HG03457 (cell line): ENCODE data around the gene ATP6V0E2.
A peak's percentile ranks its signal among the peaks of the same experiment; 100 is the strongest.
"Not testable (repeated sequence)": the region's sequence is repeated elsewhere in the genome, so short reads cannot be mapped to it uniquely, and the experiment has no call there.

ENCODE experiments used
- ATAC-seq: cut with Tn5 transposase; IDR thresholded peaks from one replicate; pipeline ENCODE4 v1.9.1; 2021; ENCODE audit warnings: moderate number of reproducible peaks; ENCODE audit not compliant: unreplicated experiment

Gene ATP6V0E2

GRCh38 chr7:149873074-149873969, at the start of gene ATP6V0E2:
Gene ATP6V0E2, plus strand, starts transcription at chr7:149873969. Its CDS starts 97 bp downstream, at chr7:149874066.
- ATAC-seq: peak; percentile 82

DNA sequence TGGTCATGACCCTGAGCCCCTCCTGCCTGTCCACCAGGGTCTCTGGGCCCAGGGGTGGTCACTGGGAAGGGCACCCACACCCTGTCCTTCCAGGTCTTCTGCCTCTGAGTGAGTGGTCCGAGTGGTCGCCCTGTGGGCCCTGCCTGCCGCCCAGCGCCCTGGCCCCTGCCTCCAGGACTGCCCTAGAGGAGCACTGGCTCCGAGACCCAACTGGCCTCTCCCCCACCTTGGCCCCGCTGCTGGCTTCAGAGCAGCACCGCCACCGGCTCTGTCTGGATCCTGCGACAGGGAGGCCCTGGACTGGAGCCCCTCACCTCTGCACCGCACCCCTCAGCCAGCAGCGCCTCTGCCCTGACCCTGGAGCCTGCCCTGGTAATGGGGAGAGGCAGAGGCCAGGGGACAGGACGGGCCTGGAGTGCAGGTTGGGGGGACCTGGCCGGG, 49.4 kb upstream of the ATP6V0E2 start:
- ATAC-seq: no peak

DNA sequence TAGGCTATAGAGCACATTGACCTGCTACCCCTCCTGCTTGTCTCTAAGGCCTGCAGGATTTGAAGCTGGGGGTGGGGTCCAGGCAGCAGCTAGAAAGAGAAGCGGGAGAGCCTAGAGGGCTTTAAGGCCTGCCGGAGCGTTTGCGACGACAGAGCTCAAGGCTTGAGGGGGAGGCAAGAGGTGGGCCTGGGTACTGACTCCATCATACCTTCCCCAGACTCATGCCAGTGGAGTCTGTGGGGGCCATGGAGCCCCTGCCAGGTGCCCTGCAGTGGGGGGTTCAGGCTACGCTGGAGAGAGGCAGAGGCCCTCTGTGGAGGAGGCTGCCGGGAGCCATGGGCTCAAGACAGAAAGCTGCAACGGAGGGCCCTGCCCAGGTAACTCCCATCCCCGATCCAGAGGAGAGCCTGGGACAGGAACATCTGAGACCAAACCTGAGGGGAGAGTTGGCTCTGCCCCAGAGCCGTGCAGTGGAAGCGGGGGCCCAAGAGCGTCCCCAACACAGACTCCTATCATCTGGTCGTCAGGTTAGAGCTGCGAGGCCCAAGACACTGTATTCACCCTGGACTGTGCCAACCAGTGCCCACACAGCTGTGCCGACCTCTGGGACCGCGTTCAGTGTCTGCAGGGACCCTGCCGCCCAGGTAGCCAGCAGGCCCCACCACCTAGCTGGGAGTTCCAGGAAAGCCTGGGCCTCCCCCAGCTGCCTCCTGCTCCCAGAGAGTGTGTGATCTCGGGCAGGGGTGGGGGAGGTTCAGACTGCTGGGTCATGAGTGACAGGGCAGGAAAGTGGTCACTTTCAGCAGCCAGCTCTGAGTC, 48.8 kb upstream of the ATP6V0E2 start:
- no peak for ATAC-seq

GRCh38 chr7:149825567-149826343, 48.0 kb upstream of the ATP6V0E2 start:
- ATAC-seq: no peak

DNA sequence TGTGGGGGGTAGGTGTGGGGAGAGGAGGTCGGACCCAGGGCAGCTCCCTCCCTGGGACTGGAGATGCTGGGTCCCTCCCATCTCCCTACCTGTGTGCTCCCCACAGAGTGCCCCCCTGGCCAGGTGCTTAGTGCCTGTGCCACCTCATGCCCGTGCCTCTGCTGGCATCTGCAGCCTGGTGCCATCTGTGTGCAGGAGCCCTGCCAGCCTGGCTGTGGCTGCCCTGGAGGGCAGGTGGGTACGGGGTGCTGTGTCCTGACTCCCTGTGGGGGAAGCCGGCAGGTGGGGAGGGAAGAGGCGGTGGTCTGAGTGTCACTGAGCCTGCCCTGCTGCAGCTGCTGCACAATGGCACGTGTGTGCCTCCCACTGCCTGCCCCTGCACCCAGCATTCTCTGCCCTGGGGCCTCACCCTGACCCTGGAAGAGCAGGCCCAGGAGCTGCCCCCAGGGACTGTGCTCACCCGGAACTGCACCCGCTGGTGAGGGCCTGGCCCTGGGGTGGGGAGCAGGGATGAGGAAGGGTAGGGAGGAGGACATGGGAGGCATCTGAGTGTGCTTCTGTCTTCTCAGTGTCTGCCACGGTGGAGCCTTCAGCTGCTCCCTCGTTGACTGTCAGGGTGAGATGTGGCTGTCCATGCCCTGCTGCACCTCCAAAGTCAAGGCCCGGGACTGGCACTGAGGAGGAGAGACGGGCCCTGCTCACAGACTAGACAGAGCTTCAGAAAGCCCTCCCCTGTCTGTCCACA, 47.3 kb upstream of the ATP6V0E2 start:
- no peak for ATAC-seq

- ATAC-seq: no peak
Measured at GRCh38 chr7:149827089-149827981, 46.4 kb upstream of the ATP6V0E2 start.

DNA sequence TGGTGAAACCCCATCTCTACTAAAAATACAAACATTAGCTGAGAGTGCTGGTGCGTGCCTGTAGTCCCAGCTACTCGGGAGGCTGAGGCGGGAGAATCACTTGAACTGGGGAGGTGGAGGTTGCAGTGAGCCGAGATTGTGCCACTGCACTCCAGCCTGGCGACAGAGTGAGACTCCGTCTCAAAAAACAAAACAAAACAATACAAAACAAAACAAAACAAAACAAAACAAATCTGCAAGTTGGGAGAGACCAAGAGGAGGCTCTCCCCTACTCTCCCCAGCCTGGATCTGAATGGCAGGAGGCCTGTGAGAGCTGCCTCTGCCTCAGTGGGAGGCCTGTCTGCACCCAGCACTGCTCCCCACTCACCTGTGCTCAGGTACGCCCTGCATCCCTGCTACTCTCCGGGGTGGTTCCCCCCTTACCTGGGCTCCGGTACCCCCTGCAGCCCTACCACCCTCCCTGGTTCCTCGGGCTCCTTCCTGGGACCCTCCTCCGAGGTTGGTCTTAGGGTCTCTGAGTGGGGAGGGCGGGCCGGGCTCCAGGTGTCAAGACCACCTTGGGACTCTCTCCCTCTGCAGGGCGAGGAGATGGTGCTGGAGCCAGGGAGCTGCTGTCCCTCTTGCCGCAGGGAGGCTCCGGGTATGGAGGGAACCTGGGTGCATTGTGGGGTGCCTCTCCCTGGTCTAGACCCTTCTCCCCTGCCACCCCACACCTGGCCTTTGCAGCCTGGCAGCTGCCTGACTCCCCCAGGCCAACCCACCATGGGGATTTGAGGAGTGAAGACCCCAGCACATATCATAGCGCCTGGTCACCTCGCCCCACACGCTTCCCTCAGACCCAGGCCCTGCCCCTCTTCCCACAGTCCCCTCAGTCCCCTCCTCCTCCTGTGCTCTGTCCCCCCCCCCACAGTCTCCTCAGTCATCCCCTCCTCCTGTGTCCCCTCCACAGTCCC, 45.1 kb upstream of the ATP6V0E2 start:
- no peak for ATAC-seq

DNA sequence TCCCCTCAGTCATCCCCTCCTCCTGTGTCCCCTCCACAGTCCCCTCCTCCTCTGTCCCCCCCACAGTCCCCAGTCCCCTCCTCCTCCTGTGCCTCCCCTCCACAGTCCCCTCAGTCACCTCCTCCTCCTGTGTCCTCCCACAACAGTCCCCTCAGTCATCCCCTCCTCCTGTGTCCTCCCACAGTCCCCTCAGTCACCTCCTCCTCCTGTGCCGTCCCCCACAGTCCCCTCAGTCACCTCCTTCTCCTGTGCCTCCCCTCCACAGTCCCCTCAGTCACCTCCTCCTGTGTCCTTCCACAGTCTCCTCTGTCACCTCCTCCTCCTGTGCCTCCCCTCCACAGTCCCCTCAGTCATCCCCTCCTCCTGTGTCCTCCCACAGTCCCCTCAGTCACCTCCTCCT, 43.2 kb upstream of the ATP6V0E2 start:
- ATAC-seq: not testable (repeated sequence)

GRCh38 chr7:149830997-149831740, 42.6 kb upstream of the ATP6V0E2 start:
- no peak for ATAC-seq

DNA sequence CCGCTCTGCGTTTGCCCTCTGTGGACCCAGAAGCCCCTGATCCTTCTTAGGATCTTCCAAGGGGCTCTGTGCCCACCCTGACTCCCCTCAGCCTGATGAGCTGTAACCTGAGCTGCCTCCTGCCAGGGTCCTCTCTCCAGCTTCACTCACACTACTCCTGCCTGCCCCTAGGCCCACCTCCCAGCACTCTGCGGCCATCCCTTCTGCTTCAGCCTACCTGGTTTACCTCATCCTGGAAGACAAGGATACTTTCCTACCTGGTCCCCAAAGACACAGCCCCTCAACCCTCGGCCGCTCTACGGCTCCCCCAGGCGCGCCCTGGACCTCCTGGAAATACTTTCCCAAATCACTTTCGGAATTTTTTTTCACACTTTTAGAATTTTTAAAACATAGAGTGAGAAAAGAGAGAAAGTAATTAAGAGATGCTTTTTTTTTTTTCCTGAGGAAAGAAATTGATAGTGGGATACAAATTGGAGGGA, 42.0 kb upstream of the ATP6V0E2 start:
- no peak for ATAC-seq

GRCh38 chr7:149832332-149833041, 41.3 kb upstream of the ATP6V0E2 start:
- ATAC-seq: no peak

- no peak for ATAC-seq
Measured at GRCh38 chr7:149833495-149834130, 40.2 kb upstream of the ATP6V0E2 start.

GRCh38 chr7:149834601-149835000, 39.2 kb upstream of the ATP6V0E2 start:
- ATAC-seq: no peak

DNA sequence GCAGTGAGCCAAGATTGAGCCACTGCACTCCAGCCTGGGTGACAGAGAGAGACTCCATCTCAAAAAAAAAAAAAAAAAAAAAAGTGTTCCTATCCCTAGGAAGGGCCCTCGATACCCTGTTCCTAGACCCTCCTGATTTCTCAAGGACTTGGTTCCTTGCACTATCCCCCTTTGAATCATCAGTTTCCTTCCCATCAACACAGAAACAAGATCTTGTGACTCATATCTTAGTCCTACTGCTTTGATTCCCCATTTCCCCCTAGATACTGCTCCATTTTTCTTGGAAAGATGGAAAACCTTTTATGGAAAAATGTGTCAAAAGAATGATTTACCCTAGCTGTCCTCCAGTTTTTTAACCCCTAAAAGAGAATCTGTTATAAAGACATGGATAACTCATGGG, 37.3 kb upstream of the ATP6V0E2 start:
- no peak for ATAC-seq

- ATAC-seq: no peak
Measured at GRCh38 chr7:149837564-149838223, 36.1 kb upstream of the ATP6V0E2 start.
